GM19397 (cell line): ENCODE results near the gene KIF15.

Source experiments
- ATAC-seq: cut with Tn5 transposase; IDR thresholded peaks from one replicate; pipeline ENCODE4 v1.9.1; 2021; ENCODE audit warnings: mild to moderate bottlenecking, moderate library complexity; ENCODE audit not compliant: unreplicated experiment

The KIF15 gene

GRCh38 chr3:44874308-44874707, 112.7 kb downstream of the KIF15 start, which contains the start of gene TGM4:
Gene TGM4, plus strand, starts transcription at chr3:44874608. Its CDS starts 71 bp downstream, at chr3:44874679.
- no peak for ATAC-seq

GRCh38 chr3:44875596-44875995, 114.0 kb downstream of the KIF15 start:
- ATAC-seq = no peak

GRCh38 chr3:44877333-44877732, 115.7 kb downstream of the KIF15 start:
- no peak for ATAC-seq

GRCh38 chr3:44880284-44880683, 118.7 kb downstream of the KIF15 start:
- no peak for ATAC-seq

DNA sequence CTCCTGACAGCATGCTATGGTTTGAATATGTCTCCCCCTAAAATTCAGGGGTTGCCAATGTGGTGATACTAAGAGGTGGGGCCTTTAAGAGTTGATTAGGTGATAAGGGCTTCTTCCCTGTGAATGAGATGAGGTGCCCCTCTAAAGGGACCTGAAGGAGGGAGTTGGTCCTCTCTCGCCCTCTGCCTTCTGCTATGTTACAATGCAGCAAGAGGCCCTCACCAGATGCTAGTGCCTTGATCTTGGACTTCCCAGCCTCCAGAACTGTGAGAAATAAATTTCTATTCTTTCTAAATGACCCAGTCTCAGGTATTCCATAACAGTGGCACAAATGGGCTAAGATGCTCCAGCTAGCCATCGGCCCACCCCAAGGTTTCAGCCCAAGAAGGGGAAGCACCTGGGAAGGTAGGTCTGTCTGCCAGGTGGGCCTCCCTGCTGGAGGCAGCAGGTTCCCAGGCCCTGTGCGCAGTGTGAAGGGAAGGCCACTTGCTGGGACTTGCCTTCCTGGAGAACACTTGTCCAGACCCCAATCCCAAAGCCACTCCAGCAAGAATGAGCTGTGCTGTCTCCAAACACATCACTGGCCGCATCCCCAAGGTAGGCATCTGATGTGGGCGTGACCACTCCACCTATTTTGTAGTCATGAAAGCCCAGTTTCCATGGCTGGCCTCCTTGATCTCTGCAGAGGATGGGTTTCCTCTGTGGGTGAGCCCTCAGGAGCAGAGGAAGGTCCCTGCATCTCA, 121.8 kb downstream of the KIF15 start:
- ATAC-seq = no peak

- ATAC-seq = no peak
Measured at GRCh38 chr3:44883999-44884431, 122.4 kb downstream of the KIF15 start.

GRCh38 chr3:44885618-44886017, 124.0 kb downstream of the KIF15 start:
- no peak for ATAC-seq

DNA sequence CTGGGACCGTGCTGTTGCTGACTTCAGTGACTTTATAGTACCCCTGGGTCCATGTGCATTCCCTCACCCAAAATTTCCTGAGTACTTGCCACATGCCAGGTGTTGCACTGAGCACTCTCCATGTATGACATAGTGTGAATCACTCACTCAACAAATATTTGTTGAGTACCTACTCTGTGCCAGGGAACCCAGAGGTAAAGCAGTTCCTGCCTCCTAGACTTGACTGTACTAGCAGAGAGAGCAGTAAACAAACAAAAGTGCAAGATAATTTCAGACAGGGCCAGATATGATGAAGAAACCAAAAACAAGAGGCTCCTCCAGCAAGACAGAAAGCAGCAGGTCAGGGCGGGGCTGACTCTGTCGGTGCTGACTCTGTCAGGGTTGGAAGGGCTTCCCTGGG, 125.0 kb downstream of the KIF15 start:
- ATAC-seq = no peak

GRCh38 chr3:44887101-44887500, 125.5 kb downstream of the KIF15 start:
- no peak for ATAC-seq

- ATAC-seq = no peak
Measured at GRCh38 chr3:44890258-44890657, 128.7 kb downstream of the KIF15 start.

- ATAC-seq = no peak
Measured at GRCh38 chr3:44890852-44891251, 129.3 kb downstream of the KIF15 start.

GRCh38 chr3:44892689-44893088, 131.1 kb downstream of the KIF15 start:
- no peak for ATAC-seq

DNA sequence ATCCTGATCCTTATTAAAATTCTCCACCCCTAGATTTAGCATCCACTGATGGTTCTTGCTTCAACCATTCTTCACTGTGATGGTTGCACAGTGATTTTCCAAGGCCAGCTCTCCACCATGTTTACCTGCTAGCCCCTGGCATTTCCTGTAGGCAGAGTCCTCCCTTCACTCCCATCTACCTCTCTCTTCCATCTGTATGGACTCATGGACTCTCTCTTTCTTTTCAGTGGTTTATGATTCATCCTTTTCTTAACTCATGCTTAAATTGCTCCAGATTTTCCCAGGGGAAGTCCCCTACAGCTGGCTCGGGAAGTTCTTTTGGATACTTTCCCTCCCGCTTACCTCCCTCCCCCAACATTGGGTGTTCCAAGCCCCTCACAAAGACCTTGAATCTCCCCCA, 131.5 kb downstream of the KIF15 start:
- no peak for ATAC-seq

DNA sequence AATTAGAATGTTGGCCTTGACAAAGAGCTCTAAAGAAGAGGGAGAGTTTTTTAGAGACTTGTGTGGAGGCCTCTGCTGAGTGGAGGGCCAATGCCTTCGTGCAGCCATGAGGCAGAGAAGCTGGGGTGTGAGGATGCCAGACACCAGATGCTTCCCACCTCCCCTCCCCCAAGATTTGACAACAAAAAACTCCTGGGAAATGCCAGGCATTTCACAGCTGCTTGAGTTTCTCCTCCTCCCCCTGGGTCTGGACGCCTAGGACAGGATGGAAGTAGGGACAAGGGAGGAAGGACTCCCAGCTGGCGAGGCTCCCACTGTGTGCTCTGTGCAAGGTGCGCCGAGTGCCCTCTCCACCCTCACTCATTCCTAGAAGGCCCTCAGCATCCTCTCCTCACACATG, 132.9 kb downstream of the KIF15 start:
- ATAC-seq = no peak

GRCh38 chr3:44896440-44896839, 134.8 kb downstream of the KIF15 start:
- no peak for ATAC-seq

DNA sequence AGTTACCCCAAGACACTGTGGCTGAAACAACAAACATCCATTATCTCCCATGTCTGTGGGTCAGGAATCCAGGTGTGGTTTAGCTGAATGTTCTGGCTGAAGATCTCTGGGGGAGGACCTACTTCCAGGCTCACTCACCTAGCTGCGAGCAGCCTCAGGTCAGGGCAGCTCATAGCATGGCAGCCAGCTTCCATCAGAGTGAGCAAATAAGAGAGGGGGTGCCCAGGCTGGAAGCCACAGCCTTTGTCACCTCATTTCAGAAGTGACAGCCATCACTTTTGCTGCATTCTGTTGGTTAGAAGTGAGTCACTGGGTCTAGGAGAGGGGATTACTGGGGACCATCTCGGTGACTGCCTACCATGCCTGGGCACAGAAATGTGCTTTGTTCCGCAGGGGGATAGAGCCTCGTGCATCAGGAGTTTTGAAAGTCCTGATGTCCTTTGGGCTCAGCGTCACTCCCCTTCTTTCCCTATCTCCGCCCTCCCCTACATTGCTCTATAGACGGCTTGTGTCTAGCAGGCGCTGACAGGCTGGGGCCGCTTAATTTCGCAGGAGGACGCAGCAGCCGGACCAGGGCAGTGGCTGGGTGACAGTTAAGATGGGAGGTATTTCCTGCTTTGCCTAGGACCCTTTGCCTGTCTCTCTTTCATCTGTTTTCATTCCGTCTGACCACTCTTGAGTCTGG, 138.2 kb downstream of the KIF15 start:
- ATAC-seq = no peak

DNA sequence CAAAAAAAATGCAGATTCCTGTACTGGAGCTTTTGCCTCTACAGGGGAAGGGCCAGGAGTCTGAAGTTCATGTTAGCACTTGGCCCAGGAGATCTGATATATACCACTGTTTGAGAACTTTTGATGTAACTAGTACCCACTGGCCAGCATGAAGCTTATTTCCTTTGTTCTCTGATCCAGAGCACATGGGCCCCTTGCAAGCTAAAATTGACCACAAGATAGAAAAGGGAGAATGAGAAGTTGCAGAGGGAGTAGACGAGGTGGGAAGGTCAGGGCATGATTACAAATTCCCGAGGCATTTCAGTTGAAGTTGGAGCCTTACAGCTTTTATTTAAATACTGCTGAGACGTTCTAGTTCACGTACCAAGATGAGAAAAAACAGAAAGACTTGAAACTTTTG, 141.0 kb downstream of the KIF15 start:
- ATAC-seq = no peak
